ENCODE results near the gene PDE1A. TPM values are rescaled to one million over a fixed set of nuclear protein-coding genes. Genes with fewer than 3 reads are reported as not detected.

PDE1A gene
- total RNA-seq, 1 donor from 2014 or later: 3.0 TPM

DNA sequence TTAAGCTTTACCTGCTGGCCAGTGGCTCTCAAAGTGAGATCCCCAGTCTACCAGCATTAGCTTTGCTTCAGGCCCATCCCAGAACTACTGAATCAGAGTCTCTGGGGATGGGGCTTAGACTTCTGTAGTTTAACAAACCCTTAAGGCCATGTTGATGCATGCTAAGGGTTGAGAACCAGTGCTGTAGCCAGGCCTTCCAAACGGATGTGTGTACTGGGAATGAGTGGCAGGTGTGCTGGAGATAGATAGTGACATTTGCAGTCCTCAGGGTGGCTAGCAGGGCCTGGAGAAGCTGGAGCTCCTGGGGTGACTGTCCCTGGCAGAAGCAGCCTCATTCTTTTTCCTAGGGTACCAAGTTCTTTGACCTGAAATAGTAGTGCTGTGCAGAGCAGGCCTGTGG lies 292.6 kb downstream of the PDE1A start:
- DNase-seq (ENCODE audit: low read depth in 2 of 2): no peak

DNA sequence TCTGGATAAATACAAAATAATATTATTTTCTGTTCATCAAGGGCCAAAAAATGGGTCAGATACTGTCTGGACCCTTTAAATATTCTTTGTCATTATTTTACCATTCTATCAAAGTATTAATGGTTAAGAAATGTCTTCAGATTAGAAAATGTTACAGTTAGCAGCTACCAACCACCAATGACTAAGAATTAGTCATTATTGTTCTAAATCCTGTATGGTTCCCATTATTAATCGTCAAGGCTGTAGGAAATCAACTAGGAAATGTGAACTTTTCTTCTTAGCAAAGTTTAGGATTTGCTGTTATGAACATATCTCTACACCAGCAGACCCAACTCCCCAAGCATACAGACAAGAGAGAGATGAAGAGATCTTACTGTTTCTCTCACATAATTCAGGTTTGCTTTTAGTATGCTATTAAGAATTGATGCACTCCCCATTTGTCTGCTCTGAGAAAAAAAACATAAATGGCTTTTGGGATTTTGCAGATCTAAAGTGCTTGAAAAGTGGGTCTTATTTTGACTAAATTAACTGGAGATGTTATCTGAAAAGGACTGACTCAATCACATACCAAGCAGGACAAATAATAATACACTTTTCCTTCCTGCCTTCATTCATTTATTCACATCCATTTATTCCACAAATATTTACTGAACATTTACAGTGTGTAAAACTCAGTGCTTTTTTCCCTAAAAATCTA lies 293.5 kb downstream of the PDE1A start:
- peak in 1 of 2 donors; percentile 41 for DNase-seq (ENCODE audit: low read depth in 2 of 2)

DNA sequence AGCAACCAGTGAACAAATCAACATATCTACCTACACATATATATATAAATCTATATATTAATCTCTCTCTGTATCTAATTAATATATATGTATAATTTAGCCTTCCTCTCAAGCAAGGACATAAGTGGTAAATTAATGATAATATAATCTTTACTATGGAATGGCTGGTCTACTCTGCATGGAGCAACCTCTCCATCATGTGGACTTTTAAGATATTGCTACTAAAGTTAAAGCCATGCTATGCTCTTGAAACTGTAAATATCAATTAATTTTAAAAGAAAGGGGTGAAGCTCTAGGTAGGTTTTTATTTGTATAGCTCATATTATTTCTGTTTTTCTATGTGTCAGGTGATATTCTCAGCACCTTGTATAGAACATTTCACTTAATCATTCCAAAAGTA lies 294.2 kb downstream of the PDE1A start:
- DNase-seq (ENCODE audit: low read depth in 2 of 2): peak; percentile 32 to 41

DNA sequence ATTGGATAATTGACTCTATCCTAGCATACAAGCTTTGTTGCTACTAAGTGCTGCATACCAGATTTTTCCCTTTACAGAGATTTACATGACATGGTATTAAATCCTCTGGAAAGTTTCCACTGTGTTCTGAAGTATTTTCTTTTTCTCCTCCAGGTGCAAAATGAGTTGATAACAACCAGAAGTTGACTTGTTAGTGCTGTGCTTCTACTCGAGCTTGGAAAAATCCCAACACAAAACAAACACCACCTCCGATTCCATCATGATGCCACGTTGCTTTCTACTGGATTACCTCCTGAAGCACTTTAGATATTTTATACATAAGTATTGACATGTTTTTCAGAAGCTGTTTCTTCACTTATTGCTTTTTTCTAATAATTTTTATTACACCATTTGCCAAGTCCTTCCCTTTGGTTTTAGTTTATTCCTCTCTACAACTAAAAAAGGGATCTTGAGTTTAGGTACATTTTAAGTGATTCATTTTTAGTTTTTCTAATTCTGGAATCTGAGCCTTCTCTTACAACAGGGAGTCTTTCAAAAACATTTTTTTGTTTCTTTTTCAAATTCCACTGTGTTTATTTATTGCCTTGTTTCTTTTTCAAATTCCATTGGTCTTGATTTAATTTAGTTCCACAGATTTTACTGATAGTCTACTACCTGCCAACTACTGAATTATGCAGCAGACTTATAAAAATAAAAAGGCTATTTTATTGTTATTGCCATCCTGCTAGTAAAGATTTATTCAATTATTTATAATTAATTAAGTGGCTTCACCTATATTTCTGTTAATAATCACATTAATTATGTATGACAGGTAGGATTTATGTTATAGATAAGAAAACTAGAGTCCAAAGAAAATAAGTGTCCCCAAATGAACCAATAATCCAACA lies 297.8 kb downstream of the PDE1A start:
- DNase-seq (ENCODE audit: low read depth in 2 of 2): no peak

DNA sequence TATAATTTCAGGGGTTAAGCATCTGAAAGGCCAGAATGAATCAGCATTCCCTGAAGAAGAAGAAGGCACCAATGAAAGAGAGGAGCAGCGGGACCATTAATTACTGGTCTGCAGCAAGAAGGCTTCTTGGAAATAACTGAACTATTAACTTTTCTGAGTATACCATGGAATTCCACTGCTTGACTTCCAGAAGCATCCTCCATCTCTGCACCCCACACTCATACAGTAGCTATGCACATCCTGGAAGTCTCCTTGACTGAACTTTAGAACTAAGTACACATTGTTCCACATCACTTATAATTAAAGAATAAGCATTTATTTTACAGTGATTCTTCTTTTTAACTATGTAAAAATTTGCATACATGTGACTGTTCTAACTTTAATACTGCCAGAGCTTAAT lies 309.6 kb downstream of the PDE1A start:
- DNase-seq (ENCODE audit: low read depth in 2 of 2): no peak

DNA sequence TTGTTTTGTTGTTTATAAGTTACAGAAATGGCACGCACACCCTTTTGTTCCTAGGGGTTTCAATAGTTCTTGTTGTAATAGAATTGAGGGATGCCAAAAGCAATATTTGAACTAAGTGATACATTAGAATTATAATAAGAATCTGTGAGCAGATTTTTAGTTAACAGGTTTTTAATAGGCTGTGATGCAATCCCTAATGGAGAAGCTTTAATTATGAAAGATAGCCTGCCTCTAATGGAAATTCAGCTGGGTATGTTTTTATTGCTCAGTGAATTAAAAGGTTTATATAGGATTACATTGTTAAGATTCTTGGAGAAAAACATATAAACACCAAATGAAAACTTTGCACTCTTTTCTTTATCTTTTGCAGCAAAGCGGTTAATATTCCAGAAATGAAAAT lies 310.1 kb downstream of the PDE1A start:
- no peak for DNase-seq (ENCODE audit: low read depth in 2 of 2)

DNA sequence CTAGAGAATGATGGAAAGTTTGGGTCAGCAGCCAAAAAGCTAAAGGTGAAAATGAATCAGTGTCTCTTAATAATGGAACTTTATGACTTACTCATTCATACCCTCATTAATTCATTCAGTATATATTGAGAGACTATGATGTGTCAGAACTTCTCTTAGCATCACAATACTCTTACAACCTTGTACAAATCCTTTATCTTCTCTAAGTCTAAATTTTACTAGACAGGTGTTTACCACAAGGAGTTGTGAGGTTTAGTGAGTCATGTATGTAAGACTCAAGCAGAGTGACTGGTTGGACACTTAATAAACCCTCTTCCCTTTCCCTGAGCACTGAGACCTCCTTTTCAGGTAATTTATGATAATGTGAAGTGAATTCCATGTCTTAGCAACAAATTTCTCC lies 311.6 kb downstream of the PDE1A start:
- no peak for DNase-seq (ENCODE audit: low read depth in 2 of 2)

DNA sequence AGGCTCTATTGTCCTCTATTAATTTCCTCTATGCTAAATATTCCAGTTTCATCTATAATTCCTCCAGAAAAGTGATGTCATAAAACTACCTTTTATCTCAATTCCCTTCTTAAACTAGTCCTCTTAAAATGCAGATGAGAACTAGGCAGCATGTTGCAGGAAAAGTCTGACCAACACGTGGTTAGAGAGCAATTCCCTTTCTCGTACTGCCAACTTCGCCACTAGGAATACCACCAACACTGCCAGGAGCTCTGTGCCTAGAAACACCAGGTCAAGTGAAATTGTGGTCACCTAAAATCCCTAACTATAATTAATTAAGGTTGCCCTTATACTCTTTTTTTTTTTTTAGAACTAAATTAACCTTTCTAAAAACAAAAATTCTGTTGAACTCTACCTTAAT lies 313.5 kb downstream of the PDE1A start:
- no peak for DNase-seq (ENCODE audit: low read depth in 2 of 2)

DNA sequence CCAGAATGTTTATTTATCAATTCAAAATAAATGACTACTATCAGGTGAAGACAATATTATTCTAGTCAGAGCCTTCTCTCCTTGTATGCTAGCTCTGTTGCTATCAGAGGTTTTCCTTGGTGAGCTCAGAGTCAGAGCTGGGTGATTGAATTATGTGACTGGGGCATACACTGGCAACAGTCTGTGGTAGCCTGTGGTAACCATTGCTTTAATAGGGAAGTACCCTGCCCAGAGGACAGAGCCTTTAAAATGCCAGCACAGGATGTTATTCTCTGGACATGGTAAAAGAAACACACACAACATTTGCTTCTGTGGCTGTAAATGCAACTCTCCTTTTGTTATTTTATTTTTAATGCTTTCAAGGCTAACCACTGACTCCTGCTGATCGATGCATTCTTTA lies 316.5 kb downstream of the PDE1A start:
- no peak for DNase-seq (ENCODE audit: low read depth in 2 of 2)

DNA sequence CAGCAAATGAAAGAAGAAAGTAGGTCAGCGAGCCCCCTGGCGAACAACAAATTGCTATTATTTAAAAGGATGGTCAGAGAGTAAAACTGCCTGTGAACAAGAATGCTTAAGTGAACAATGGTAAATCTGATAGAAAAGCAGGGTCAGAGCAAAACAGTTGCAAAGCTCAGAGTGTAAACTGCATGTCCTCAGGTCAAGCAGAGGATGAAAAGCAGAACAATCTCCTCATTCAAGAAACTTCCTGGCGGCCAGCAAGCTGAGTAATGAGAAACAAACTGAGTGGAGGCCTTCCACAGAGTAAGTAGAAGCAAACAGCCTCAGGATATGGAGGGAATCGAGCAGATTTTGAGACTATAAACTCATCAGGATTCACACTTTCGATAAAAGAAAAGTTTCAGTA lies 323.3 kb downstream of the PDE1A start:
- DNase-seq (ENCODE audit: low read depth in 2 of 2): no peak

DNA sequence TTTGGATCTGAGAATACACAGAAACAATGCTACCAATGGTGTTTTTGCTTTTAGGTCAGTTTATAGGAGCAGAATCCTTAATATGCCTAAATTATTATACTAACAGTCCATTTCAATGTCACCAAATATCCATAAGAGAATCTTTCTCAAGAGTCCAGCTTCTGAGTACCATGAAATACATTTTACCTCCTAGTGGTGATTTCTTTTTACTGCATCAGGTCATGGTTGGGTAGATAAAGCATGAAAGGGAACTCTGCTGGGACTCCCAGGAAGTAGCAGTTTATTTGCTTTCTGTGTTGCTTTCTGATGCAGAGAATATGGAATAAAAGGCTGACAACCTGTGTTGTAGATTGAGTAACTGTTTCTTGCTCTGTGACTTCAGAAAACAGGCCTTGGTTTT lies 325.6 kb downstream of the PDE1A start:
- no peak for DNase-seq (ENCODE audit: low read depth in 2 of 2)

DNA sequence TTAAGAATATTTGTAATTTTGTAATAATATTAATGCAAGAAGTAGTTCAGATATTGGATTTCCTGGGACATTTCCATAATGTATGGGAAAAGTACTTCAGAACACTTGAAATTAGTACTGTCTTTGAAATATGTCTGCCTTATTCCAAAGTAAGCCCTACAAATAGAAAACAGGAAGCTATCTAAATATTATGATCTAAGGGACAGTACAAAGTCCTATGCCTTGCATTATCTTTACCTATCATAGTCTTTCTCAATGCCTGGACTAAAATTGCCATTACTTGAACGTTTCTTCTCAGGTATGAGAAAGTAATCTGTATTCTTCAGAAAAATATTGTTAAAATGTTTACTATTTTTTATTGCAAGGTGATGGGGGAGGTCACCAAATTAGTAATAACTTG lies 328.2 kb downstream of the PDE1A start:
- no peak for DNase-seq (ENCODE audit: low read depth in 2 of 2)

DNA sequence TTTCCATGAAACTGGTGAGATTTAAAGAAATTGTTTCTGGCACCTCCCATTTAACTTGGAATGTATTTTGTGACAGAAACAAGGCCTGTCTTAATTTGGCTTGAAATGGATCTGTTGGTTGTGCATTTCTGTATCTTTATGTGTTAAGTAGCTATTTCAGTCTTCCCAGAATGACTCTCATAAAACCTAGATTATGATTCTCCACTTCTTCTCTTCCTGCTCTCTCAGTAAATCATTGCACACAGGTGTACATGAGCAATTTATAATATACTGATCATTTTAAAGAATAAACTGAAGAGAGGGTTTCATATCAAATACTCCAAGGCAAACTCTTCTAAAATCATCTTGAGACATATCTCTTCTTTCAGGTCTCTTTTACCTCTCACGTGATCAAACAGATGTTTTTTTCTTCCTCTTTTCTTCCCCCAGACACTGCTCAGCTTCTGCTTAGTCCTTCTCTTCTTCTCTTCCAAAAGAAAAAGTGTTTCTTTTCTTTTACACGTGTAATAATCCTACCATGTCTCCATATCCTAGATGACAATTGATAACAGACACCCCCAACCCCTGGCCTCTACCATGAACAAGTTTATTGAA lies 329.2 kb downstream of the PDE1A start:
- no peak for DNase-seq (ENCODE audit: low read depth in 2 of 2)

DNA sequence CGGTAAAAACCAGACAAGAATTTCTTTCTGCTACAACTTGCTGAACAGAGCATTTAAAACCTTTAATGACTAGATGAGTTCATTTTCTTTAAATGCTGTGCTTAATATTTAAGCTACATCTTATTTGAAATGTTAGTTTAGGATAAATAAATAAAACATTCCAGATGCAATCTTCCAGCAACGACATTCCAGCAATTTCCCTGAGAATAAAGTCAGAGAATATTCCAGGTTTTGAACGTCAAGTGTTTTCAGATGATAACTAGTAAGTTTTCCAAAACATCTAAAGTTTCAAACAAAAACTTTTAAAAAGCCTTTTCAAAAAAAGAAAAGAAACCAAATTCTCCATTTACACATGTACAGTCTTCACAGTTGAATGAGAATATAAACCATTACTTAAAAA lies 336.4 kb downstream of the PDE1A start:
- DNase-seq (ENCODE audit: low read depth in 2 of 2): no peak
